ENCODE data around the gene HIPK4.

Gene HIPK4

DNA sequence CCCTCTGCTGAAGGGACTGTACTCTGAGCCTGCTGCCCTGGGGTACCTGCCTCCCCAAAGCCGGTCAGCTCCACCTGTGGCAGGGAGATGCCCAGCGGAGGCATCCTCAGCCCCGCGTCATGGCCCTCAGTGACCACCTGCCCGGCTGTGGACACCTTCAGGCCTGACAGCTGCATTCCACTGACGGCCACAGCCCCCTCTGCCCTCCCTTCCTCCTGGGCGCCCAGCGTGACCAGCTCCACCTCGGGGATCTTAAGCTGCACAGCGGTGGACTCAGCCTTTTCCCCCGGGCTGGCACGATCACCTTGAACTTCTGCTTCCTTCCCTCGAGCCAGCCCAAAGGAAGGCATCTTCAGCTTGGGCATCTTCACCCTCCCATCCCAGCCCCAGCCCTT lies 4.8 kb upstream of the HIPK4 start:
- no peak overlapping the region for H3K4me3 ChIP-seq (ENCODE audit: low read depth, low read length)
- no peak for DNase-seq (ENCODE audit: low read depth)
- TF ChIP-seq POLR2A (IDR thresholded peaks at IDR 0.05; ENCODE audit: extremely low read depth, insufficient read length) (no peak), MYC (IDR thresholded peaks at IDR 0.05; ENCODE audit: low read depth, low read length) (no peak)
- TF ChIP-seq, protein P1, sequence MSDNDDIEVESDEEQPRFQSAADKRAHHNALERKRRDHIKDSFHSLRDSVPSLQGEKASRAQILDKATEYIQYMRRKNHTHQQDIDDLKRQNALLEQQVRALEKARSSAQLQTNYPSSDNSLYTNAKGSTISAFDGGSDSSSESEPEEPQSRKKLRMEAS (IDR thresholded peaks at IDR 0.05; ENCODE audit: low read depth, low read length): no peak
- TF ChIP-seq, protein P2, sequence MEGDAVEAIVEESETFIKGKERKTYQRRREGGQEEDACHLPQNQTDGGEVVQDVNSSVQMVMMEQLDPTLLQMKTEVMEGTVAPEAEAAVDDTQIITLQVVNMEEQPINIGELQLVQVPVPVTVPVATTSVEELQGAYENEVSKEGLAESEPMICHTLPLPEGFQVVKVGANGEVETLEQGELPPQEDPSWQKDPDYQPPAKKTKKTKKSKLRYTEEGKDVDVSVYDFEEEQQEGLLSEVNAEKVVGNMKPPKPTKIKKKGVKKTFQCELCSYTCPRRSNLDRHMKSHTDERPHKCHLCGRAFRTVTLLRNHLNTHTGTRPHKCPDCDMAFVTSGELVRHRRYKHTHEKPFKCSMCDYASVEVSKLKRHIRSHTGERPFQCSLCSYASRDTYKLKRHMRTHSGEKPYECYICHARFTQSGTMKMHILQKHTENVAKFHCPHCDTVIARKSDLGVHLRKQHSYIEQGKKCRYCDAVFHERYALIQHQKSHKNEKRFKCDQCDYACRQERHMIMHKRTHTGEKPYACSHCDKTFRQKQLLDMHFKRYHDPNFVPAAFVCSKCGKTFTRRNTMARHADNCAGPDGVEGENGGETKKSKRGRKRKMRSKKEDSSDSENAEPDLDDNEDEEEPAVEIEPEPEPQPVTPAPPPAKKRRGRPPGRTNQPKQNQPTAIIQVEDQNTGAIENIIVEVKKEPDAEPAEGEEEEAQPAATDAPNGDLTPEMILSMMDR (IDR thresholded peaks at IDR 0.05; ENCODE audit: low read depth, low read length): no peak

DNA sequence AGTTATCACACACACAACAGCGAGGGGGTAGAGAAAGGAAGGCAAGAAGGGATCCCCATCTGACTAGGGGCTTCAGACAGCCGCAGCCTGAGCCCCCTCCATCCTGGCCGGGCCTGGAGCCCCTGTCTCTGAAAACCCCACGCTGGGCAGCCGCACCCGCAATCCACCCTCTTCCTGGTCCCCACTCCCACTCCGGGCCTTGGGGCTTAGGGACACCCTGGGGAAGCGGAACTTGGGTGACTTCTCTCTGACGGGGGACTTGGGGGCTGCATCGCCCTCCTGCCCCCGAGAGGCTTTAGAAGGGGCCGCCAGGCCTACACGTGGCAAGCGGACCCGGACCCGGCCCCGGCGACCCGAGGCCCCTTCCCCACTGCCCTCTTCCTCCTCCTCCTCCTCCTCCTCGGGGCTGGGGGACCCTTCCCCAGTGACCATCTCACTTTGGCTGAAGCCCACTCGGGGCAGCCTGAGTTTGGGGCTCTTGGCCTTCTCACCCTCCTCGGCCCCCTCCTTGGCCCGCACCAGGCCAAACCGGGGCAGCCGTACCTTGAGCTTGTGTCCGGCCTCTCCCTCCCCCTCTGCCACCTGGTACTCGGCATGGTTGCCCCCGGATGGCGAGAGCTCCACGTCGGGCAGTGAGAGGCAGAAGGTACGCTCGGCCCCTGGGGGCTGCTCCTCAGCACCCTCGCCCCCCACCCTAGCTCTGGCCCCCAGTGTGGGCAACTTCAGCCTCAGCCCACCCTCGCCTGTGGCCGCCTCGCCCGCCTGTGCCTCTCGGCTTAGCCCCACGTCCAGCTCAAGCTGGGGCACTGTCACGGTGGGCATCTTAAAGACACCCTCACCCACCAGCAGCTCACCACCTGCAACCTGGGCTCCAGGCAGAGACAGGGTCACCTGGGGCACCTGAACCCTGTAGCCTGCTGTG lies 4.2 kb upstream of the HIPK4 start:
- DNase-seq (ENCODE audit: low read depth): no peak
- TF ChIP-seq, protein P2 (IDR thresholded peaks at IDR 0.05; ENCODE audit: low read depth, low read length): no peak
- TF ChIP-seq MYC (IDR thresholded peaks at IDR 0.05; ENCODE audit: low read depth, low read length) (no peak), POLR2A (IDR thresholded peaks at IDR 0.05; ENCODE audit: extremely low read depth, insufficient read length) (no peak)
- TF ChIP-seq, protein P1 (IDR thresholded peaks at IDR 0.05; ENCODE audit: low read depth, low read length): no peak
- no peak overlapping the region for H3K4me3 ChIP-seq (ENCODE audit: low read depth, low read length)

DNA sequence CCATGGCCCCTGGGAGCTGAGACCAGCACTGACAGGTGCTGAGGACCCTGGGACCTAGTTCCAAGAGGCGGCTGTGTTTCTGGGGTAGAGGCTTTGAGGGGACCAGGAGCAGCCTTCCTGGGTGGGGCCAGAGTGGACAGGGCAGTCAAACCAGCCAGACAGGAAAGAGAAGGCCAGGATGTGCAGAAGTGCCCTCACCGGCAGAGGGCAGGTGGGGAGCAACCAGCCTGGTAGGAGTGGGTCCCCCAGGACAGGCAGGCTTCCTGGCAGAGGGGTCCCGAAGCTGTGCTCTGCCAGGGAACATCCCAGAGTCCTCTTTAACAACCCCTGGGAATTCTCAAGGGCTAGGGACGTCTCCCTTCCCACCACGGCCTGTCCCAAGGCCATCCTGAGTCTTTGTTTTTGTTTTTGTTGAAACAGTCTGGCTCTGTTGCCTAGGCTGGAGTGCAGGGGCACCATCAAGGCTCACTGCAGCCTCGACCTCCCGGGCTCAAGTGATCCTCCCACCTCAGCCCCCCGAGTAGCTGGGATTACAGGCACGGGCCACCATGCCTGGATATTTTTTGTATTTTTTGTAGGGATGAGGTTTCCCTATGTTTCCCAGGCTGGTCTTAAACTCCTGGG lies 3.0 kb upstream of the HIPK4 start:
- DNase-seq (ENCODE audit: low read depth): no peak

DNA sequence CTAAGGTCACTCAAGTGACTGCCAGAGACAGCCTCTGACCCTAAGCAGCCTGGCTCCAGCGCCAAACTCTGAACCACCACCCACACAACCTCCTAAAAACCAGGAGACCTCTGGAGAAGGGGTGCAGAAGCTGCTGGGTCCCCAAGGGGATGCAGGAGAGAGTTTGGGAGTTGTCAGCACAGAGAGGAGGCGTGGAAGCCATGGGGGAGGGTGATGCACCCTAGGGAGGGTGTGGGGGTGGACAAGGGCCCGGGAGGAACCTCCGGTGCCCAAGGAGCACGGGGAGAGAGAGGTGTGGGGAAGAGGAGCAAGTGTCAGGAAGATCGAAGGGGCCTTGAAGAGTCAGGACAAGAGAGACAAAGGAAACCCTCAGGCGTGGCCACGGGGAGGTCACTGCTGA lies 2.1 kb upstream of the HIPK4 start:
- no peak overlapping the region for H3K4me3 ChIP-seq (ENCODE audit: low read depth, low read length)
- TF ChIP-seq, protein P2 (IDR thresholded peaks at IDR 0.05; ENCODE audit: low read depth, low read length): no peak
- TF ChIP-seq, protein P1 (IDR thresholded peaks at IDR 0.05; ENCODE audit: low read depth, low read length): no peak
- TF ChIP-seq MYC (IDR thresholded peaks at IDR 0.05; ENCODE audit: low read depth, low read length) (no peak), POLR2A (IDR thresholded peaks at IDR 0.05; ENCODE audit: extremely low read depth, insufficient read length) (no peak)
- no peak for DNase-seq (ENCODE audit: low read depth)

More for the DNA sequence above, 3.0 kb upstream of the HIPK4 start:
- TF ChIP-seq POLR2A (IDR thresholded peaks at IDR 0.05; ENCODE audit: extremely low read depth, insufficient read length) (no peak), MYC (IDR thresholded peaks at IDR 0.05; ENCODE audit: low read depth, low read length) (no peak)
- TF ChIP-seq, protein P1 (IDR thresholded peaks at IDR 0.05; ENCODE audit: low read depth, low read length): no peak
- TF ChIP-seq, protein P2 (IDR thresholded peaks at IDR 0.05; ENCODE audit: low read depth, low read length): no peak
- H3K4me3 ChIP-seq (ENCODE audit: low read depth, low read length): no peak overlapping the region

DNA sequence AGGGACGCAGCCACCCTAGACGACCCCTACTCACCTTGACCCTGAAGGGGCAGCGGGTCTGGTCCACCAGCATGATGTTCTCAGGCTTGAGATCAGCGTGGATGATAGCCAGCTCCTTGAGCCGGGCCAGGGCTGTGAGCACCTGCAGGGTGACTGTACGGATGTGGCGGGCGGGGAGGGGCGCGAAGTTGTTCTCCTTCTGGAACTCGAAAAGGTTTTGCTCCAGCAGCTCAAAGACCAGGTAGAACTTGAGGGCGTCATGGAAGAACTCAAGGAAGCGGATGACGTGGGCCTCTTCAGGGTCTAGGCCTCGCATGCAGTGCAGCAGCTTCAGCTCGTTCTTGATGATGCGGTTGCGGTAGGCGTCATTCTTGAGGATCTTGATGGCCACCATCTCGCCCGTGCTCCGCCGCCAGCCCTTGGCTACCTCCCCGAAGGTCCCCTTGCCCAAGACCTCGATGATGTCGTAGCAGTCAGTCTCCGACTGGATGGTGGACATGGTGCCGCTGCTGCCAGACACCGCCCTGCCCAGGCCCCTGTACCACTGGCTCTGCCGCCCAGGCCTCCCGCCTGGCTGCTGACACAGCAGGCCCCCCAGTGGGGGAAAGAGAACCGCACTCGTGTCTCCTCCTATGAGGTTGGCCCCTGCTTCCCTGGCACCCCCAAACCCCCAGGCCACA lies 437 bp downstream of the HIPK4 start:
- TF ChIP-seq, protein P1 (IDR thresholded peaks at IDR 0.05; ENCODE audit: low read depth, low read length): no peak
- TF ChIP-seq POLR2A (IDR thresholded peaks at IDR 0.05; ENCODE audit: extremely low read depth, insufficient read length): no peak
- TF ChIP-seq, protein P2 (IDR thresholded peaks at IDR 0.05; ENCODE audit: low read depth, low read length): no peak
- TF ChIP-seq MYC (IDR thresholded peaks at IDR 0.05; ENCODE audit: low read depth, low read length): no peak
- H3K4me3 ChIP-seq (ENCODE audit: low read depth, low read length): no peak overlapping the region
- DNase-seq (ENCODE audit: low read depth): no peak
